ENCODE results near the gene INF2. TPM values are rescaled to one million over a fixed set of nuclear protein-coding genes. Genes with fewer than 3 reads are reported as not detected.

INF2 gene
- total and polyA plus RNA-seq, 9 of the 15 experiments (the other 6 are each of a cell fraction or from before 2014, with no cell fraction given), result 0.56 to 31.3 (median 7.8) TPM

DNA sequence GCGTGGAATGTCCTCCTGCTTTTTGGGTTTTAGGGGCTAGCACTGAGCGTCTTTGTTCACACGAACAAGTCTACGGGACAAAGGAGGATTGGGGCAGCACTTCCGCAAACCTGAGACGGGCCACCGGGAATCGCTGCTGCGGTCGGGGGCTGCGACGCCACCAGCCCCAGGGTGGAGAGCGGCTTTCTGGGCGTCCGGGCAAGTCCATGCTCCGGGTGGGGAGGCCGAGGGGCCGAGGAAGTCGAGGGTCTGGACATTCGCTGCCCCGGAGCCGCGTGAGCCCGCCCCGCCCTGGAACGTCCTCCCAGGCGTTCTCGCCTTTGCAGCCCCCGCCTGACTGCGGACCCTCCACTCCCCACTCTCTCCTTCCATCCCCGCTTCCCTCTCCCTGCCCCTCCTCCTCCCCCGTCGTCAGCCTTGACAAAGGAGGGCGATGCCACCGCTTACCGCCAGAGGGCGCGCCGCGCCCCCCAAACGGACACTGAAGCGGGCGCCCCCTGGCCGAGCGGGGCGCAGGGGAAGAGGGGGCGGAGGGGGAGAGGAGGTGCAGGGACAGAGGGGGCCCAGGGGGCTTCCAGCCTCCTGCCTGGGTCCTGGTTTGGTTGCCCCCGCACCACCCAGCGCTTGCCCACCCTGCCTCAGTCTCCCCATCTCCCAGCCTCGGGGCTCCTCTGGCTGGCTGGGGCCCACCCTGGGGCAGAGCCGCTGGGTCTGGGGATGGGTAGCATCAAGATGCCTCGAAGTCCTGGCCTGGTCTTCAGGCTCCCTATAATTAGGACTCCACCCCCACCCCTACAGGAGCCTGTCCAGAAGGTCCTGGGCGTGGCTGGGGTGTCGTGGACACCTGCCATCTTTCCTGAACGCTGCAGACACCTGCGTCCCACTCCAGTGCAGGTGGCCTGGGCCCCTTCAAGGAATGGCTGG, 39.1 kb upstream of the INF2 start (continued):
- no peak for TF ChIP-seq ZNF507 (tag; conservative IDR thresholded peaks at IDR 0.05)
- TF ChIP-seq FOXM1 (IDR thresholded peaks at IDR 0.05; ENCODE audit: low read depth), result no peak
- TF ChIP-seq FOXM1 (CRISPR knock-in tag; IDR thresholded peaks at IDR 0.05; ENCODE audit: low read depth), result no peak
- TF ChIP-seq MCM3 (IDR thresholded peaks at IDR 0.05), result no peak
- TF ChIP-seq ZKSCAN3 (CRISPR knock-in tag; IDR thresholded peaks at IDR 0.05), result no peak
- no peak for TF ChIP-seq MITF (IDR thresholded peaks at IDR 0.05)
- no peak for TF ChIP-seq POLR3G (IDR thresholded peaks at IDR 0.05; ENCODE audit: extremely low read depth, insufficient read length, insufficient replicate concordance)
- peak; percentile 75 for TF ChIP-seq ZNF263 (CRISPR knock-in tag; IDR thresholded peaks at IDR 0.05; ENCODE audit: borderline replicate concordance)
- no peak for TF ChIP-seq ZNF655 (CRISPR knock-in tag; IDR thresholded peaks at IDR 0.05)
- no peak for TF ChIP-seq E2F3 (CRISPR knock-in tag; IDR thresholded peaks at IDR 0.05)
- TF ChIP-seq, protein P1, sequence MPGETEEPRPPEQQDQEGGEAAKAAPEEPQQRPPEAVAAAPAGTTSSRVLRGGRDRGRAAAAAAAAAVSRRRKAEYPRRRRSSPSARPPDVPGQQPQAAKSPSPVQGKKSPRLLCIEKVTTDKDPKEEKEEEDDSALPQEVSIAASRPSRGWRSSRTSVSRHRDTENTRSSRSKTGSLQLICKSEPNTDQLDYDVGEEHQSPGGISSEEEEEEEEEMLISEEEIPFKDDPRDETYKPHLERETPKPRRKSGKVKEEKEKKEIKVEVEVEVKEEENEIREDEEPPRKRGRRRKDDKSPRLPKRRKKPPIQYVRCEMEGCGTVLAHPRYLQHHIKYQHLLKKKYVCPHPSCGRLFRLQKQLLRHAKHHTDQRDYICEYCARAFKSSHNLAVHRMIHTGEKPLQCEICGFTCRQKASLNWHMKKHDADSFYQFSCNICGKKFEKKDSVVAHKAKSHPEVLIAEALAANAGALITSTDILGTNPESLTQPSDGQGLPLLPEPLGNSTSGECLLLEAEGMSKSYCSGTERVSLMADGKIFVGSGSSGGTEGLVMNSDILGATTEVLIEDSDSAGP (CRISPR knock-in tag; IDR thresholded peaks at IDR 0.05), result no peak
- 0 out of 2 replicates have a peak, but pooled peaks have one; percentile 11 for TF ChIP-seq JUND (IDR thresholded peaks at IDR 0.05; ENCODE audit: borderline replicate concordance, low read depth, low read length)
- no peak for TF ChIP-seq JUND (tag; IDR thresholded peaks at IDR 0.05; ENCODE audit: borderline replicate concordance, low read depth, low read length)
- no peak for TF ChIP-seq MTA2 (IDR thresholded peaks at IDR 0.05; ENCODE audit: low read depth)
- TF ChIP-seq RAD21 (CRISPR knock-in tag; conservative IDR thresholded peaks at IDR 0.05 in 1 of 2, IDR thresholded peaks at IDR 0.05 in 1 of 2), result peak; percentile 72 to 82
- TF ChIP-seq XRCC5 (IDR thresholded peaks at IDR 0.05; ENCODE audit: low read depth, low read length), result no peak
- no peak for TF ChIP-seq NFRKB (IDR thresholded peaks at IDR 0.05; ENCODE audit: low read depth)
- no peak for TF ChIP-seq TAL1 (IDR thresholded peaks at IDR 0.05)
- no peak for TF ChIP-seq TCF7L2 (IDR thresholded peaks at IDR 0.05; ENCODE audit: low read depth, low read length)
- TF ChIP-seq FIP1L1 (IDR thresholded peaks at IDR 0.05; ENCODE audit: low read depth, low read length, poor library complexity, severe bottlenecking), result no peak
- TF ChIP-seq MAZ (CRISPR knock-in tag; conservative IDR thresholded peaks at IDR 0.05 in 1 of 2, IDR thresholded peaks at IDR 0.05 in 1 of 2), result peak; percentile 40 to 80; a peak in 3 of 4 replicates
- no peak for TF ChIP-seq POLR2H (tag; IDR thresholded peaks at IDR 0.05; ENCODE audit: low read depth)
- TF ChIP-seq RCOR1 (IDR thresholded peaks at IDR 0.05; ENCODE audit: borderline replicate concordance in 1 of 2, low read depth in 2 of 2, low read length in 2 of 2), result no peak

Data from K562 (cell line).